Loucy (cell line): Measurements from ENCODE around the gene AQP12A.

Experiments used
- H2AFZ ChIP-seq: fragments of 200-600 bp; sonication (generic); 2 replicates; pipeline ENCODE4 v1.6.0; 2016; ENCODE audit warnings: antibody characterized with exemption, mild to moderate bottlenecking, low read length, moderate library complexity
- H3F3A ChIP-seq: fragments of 200-600 bp; 2 replicates; pipeline ENCODE4 v1.6.0; 2016; ENCODE audit warnings: antibody characterized with exemption, low read depth, mild to moderate bottlenecking
- H3K27me3 ChIP-seq: fragments of 200-600 bp; sonication (generic); 2 replicates; pipeline ENCODE4 v1.6.1; 2014; ENCODE audit warnings: low read length, mild to moderate bottlenecking; ENCODE audit not compliant: insufficient read depth, poor library complexity, severe bottlenecking
- H3K36me3 ChIP-seq: fragments of 200-600 bp; sonication (generic); 2 replicates; pipeline ENCODE4 v1.6.1; 2016; ENCODE audit warnings: low read length; ENCODE audit not compliant: insufficient read depth
- H3K4me1 ChIP-seq: fragments of 200-600 bp; sonication (generic); 2 replicates; pipeline ENCODE4 v1.5.1; 2014; ENCODE audit warnings: low read length, mild to moderate bottlenecking; ENCODE audit not compliant: insufficient read depth, poor library complexity, severe bottlenecking
- H3K4me2 ChIP-seq: fragments of 200-600 bp; sonication (generic); 2 replicates; pipeline ENCODE4 v1.6.0; 2014; ENCODE audit warnings: antibody characterized with exemption, low read length, low read depth, mild to moderate bottlenecking; ENCODE audit not compliant: poor library complexity, severe bottlenecking
- H3K4me3 ChIP-seq: fragments of 200-600 bp; sonication (generic); 2 replicates; pipeline ENCODE4 v1.5.1; 2014; ENCODE audit warnings: low read length, mild to moderate bottlenecking, mixed read lengths; ENCODE audit not compliant: poor library complexity, severe bottlenecking
- H3K79me2 ChIP-seq: fragments of 200-600 bp; sonication (generic); 2 replicates; pipeline ENCODE4 v1.6.1; 2014; ENCODE audit warnings: low read length; ENCODE audit not compliant: insufficient read depth
- H3K9ac ChIP-seq: fragments of 200-600 bp; sonication (generic); 2 replicates; pipeline ENCODE4 v1.6.0; 2014; ENCODE audit warnings: mild to moderate bottlenecking, low read depth, low read length, moderate library complexity; ENCODE audit not compliant: poor library complexity, severe bottlenecking
- H3K9me2 ChIP-seq: fragments of 200-600 bp; sonication (generic); replicated peaks from 2 replicates; pipeline ENCODE4 v1.6.1; 2016; ENCODE audit warnings: low read depth, low read length, mixed read lengths
- H3K9me3 ChIP-seq: fragments of 200-600 bp; sonication (generic); 2 replicates; pipeline ENCODE4 v1.6.1; 2014; ENCODE audit warnings: mild to moderate bottlenecking, antibody characterized with exemption, low read length, low read depth; ENCODE audit not compliant: insufficient read depth
- H4K20me1 ChIP-seq: fragments of 200-600 bp; sonication (generic); 2 replicates; pipeline ENCODE4 v1.6.0; 2014; ENCODE audit warnings: antibody characterized with exemption, low read length, mild to moderate bottlenecking; ENCODE audit not compliant: insufficient read depth, poor library complexity, severe bottlenecking
- CTCF ChIP-seq: fragments of 200-600 bp; sonication (generic); conservative IDR thresholded peaks from 2 replicates; pipeline ENCODE4 v1.5.1; 2014; ENCODE audit warnings: mild to moderate bottlenecking, antibody characterized with exemption, low read length
- EZH2phosphoT487 ChIP-seq: fragments of 200-600 bp; IDR thresholded peaks from 2 replicates; pipeline ENCODE4 v1.6.1; 2018; ENCODE audit warnings: antibody characterized with exemption, mild to moderate bottlenecking, moderate library complexity, borderline replicate concordance

The AQP12A gene

GRCh38 chr2:240727913-240728312, 36.2 kb downstream of the AQP12A start:
- Histone ChIP-seq H3K9ac (no peak overlapping the region), H3K9me3 (no peaks in the 10 kb centered on the region), H3K4me1 (no peaks in the 10 kb centered on the region), H2AFZ (no peak overlapping the region), H3K36me3 (no peaks in the 10 kb centered on the region), H3K4me2 (no peak overlapping the region), H3K27me3 (no peaks in the 10 kb centered on the region), H3K79me2 (no peaks in the 10 kb centered on the region), H3F3A (no peaks in the 10 kb centered on the region), H4K20me1 (no peaks in the 10 kb centered on the region), H3K4me3 (no peak overlapping the region), H3K9me2 (no peaks in the 10 kb centered on the region)
- TF ChIP-seq EZH2phosphoT487 (no peak), CTCF (no peak)

DNA sequence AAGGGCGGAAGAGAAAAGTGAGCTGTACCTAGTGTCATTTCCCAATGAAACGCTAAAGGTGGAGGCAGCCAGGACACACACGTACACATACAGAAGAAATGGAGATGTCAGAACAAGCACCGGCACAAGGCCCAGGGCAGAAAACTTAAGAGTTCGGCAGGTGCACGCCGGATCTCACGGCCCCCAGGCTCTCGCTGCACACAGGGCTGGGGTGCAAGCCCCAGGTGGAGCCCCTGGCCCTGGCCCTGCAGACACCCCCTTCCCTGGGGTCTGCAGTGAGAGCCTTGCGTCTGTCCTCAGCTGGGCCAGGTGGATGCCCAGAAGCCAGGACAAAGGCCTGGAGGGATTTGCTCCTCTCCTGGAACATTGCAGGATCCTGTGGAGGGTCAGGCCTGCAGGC, 36.7 kb downstream of the AQP12A start:
- Histone ChIP-seq H3K27me3 (no peaks in the 10 kb centered on the region), H3K9me2 (no peaks in the 10 kb centered on the region), H3F3A (no peaks in the 10 kb centered on the region), H3K36me3 (no peaks in the 10 kb centered on the region), H3K4me2 (no peak overlapping the region), H3K4me1 (no peaks in the 10 kb centered on the region), H2AFZ (no peak overlapping the region), H4K20me1 (no peaks in the 10 kb centered on the region), H3K79me2 (no peaks in the 10 kb centered on the region), H3K4me3 (no peak overlapping the region), H3K9ac (no peak overlapping the region), H3K9me3 (no peaks in the 10 kb centered on the region)
- TF ChIP-seq CTCF (no peak), EZH2phosphoT487 (no peak)

- H3K27me3 ChIP-seq, result no peaks in the 10 kb centered on the region
- H3K4me3 ChIP-seq, result no peak overlapping the region
- no peaks in the 10 kb centered on the region for H3K9me3 ChIP-seq
- no peaks in the 10 kb centered on the region for H3K36me3 ChIP-seq
- no peaks in the 10 kb centered on the region for H3K9me2 ChIP-seq
- no peak for TF ChIP-seq CTCF
- TF ChIP-seq EZH2phosphoT487, result no peak
- H3K9ac ChIP-seq, result no peak overlapping the region
- H3K4me1 ChIP-seq, result no peaks in the 10 kb centered on the region
- no peak overlapping the region for H2AFZ ChIP-seq
- no peak overlapping the region for H3K4me2 ChIP-seq
- H3K79me2 ChIP-seq, result no peaks in the 10 kb centered on the region
- H3F3A ChIP-seq, result no peaks in the 10 kb centered on the region
- no peaks in the 10 kb centered on the region for H4K20me1 ChIP-seq
These were observed 37.2 kb downstream of the AQP12A start for GRCh38 chr2:240728827-240729226.
